ENCODE results near the gene AACS. TPM values are rescaled to one million over a fixed set of nuclear protein-coding genes. Genes with fewer than 3 reads are reported as not detected.
A peak's percentile ranks its signal among the peaks of the same experiment; 100 is the strongest.
"Not testable (repeated sequence)": the region's sequence is repeated elsewhere in the genome, so short reads cannot be mapped to it uniquely, and the experiment has no call there.

The AACS gene
- 10 to 100 TPM in 11 of 12 donors, not detected in 1; 17.2 to 45.2 (median 32.3) TPM for polyA plus RNA-seq (ENCODE audit: insufficient read length in 12 of 12)
- long read RNA-seq, donor 1, partial matches to known transcripts: 9 of 11 reads
- long read RNA-seq, donor 1, other reads (novel, unspliced or antisense): 0 of 11 reads
- long read RNA-seq, donor 2, transcript AACS-201 (18 exons, 3,316 nt): major isoform, 6 of 11 reads
- long read RNA-seq, donor 2, partial matches to known transcripts: 5 of 11 reads
- long read RNA-seq, donor 2, other reads (novel, unspliced or antisense): 0 of 11 reads
- long read RNA-seq, donor 3, partial matches to known transcripts: 0 of 3 reads
- long read RNA-seq, donor 3, other reads (novel, unspliced or antisense): 0 of 3 reads
- long read RNA-seq, donor 4, partial matches to known transcripts: 5 of 6 reads
- long read RNA-seq, donor 4, other reads (novel, unspliced or antisense): 0 of 6 reads
- long read RNA-seq, donor 5, partial matches to known transcripts: 0 of 4 reads
- long read RNA-seq, donor 5, other reads (novel, unspliced or antisense): 0 of 4 reads
- long read RNA-seq, donor 6, partial matches to known transcripts: 0 of 3 reads
- long read RNA-seq, donor 6, other reads (novel, unspliced or antisense): 0 of 3 reads
- long read RNA-seq, donor 7, partial matches to known transcripts: 6 of 6 reads
- long read RNA-seq, donor 7, other reads (novel, unspliced or antisense): 0 of 6 reads
- long read RNA-seq, donor 8, partial matches to known transcripts: 0 of 3 reads
- long read RNA-seq, donor 8, other reads (novel, unspliced or antisense): 0 of 3 reads
- long read RNA-seq, donor 9, partial matches to known transcripts: 0 of 2 reads
- long read RNA-seq, donor 9, other reads (novel, unspliced or antisense): 0 of 2 reads
- long read RNA-seq, donor 10, transcript AACS-201 (18 exons, 3,316 nt): major isoform, 11 of 11 reads
- long read RNA-seq, donor 10, partial matches to known transcripts: 0 of 11 reads
- long read RNA-seq, donor 10, other reads (novel, unspliced or antisense): 0 of 11 reads
- long read RNA-seq, donor 11, partial matches to known transcripts: 14 of 17 reads
- long read RNA-seq, donor 11, other reads (novel, unspliced or antisense): 0 of 17 reads

- DNase-seq: peak; percentile 76
Observed at GRCh38 chr12:125065021-125065918, at the start of gene AACS. AACS (plus strand) TSS chr12:125065435; CDS start chr12:125065585, 150 bp downstream.

- DNase-seq: no peak
Observed at GRCh38 chr12:125015680-125016310, 49.4 kb upstream of the AACS start.

- DNase-seq: no peak
Observed at GRCh38 chr12:125017801-125018200, 47.4 kb upstream of the AACS start.

- DNase-seq: no peak
Observed at GRCh38 chr12:125018356-125018755, 46.9 kb upstream of the AACS start.

- no peak for DNase-seq
Observed at GRCh38 chr12:125021096-125021495, 44.1 kb upstream of the AACS start.

GRCh38 chr12:125021771-125022170 is 43.5 kb upstream of the AACS start:
- DNase-seq: no peak

GRCh38 chr12:125023065-125023464 is 42.2 kb upstream of the AACS start:
- DNase-seq: no peak

GRCh38 chr12:125024949-125025563 is 40.2 kb upstream of the AACS start:
- DNase-seq: no peak

- no peak for DNase-seq
Observed at GRCh38 chr12:125025606-125026235, 39.5 kb upstream of the AACS start.

GRCh38 chr12:125028106-125028505 is 37.1 kb upstream of the AACS start:
- DNase-seq: no peak

GRCh38 chr12:125029761-125030358 is 35.4 kb upstream of the AACS start:
- no peak for DNase-seq

GRCh38 chr12:125031471-125031870 is 33.8 kb upstream of the AACS start:
- not testable (repeated sequence) for DNase-seq

- no peak for DNase-seq
Observed at GRCh38 chr12:125032466-125033152, 32.6 kb upstream of the AACS start.

GRCh38 chr12:125033288-125033687 is 31.9 kb upstream of the AACS start:
- DNase-seq: no peak

- DNase-seq: no peak
Observed at GRCh38 chr12:125038976-125039625, 26.1 kb upstream of the AACS start.

GRCh38 chr12:125049093-125049458 is 16.2 kb upstream of the AACS start:
- no peak for DNase-seq

GRCh38 chr12:125050446-125050845 is 14.8 kb upstream of the AACS start:
- DNase-seq: no peak

- DNase-seq: no peak
Observed at GRCh38 chr12:125050868-125051267, 14.4 kb upstream of the AACS start.
